A172 (cell line): ENCODE data around the gene GAL3ST3. TPM values are rescaled to one million over a fixed set of nuclear protein-coding genes. Genes with fewer than 3 reads are reported as not detected.
"Not testable (repeated sequence)": the region's sequence is repeated elsewhere in the genome, so short reads cannot be mapped to it uniquely, and the experiment has no call there.

Experiments
- DNase-seq: peaks from one replicate; pipeline ENCODE4 v3.0.0-alpha.2; 2015; ENCODE audit warnings: low spot score
- total RNA-seq: library from RNA; depleted of rRNA; stranded (reverse); fragments of >200 nt; shearing (Covaris generic); gene quantifications from 2 replicates; pipeline ENCODE4 v1.2.3, GENCODE V29; 2014; rRNA removed

Gene GAL3ST3, protein sequence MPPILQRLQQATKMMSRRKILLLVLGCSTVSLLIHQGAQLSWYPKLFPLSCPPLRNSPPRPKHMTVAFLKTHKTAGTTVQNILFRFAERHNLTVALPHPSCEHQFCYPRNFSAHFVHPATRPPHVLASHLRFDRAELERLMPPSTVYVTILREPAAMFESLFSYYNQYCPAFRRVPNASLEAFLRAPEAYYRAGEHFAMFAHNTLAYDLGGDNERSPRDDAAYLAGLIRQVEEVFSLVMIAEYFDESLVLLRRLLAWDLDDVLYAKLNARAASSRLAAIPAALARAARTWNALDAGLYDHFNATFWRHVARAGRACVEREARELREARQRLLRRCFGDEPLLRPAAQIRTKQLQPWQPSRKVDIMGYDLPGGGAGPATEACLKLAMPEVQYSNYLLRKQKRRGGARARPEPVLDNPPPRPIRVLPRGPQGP
- not detected in 2 replicates for total RNA-seq

DNA sequence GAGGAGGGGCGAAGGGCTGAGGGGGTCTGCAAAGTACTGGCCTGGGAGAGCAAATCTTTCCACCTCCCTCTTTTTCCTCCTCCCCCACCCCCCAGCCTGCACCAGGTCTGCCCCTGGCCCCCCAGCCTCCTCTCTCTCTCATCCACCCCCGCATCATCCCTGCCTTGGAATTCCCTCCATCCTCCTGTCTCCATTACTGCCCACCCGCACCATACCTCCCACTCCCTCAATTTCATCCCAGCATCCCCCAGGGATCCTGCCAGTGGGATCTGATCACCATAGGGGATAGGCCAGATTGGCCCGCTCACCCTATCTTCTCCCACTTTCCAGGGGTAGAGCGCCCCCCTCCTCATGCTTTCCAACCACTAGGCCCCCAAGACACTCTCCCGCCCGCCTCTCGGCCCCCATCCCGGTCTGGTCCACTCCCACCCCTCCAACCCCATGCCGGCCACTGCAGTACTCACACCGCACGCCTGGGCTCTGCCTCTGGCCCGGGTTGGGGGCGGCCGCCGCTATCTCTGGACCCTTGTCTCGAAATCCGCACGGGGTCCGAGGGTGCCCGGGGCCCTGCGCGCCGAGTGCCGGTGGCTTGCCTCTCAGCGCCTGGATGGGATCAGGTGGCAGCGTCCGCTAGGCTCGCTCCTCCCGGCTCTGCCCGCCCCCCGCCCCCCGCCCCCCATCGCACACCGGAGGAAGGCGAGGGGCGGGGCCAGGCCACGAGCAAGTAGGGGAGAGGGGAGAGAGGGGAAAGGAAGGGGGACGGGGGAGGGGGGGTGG, at the start of gene GAL3ST3:
Gene GAL3ST3 (minus strand): TSS at position 615 of the 777 bp plus-strand sequence. CDS start 3,746 bp downstream, outside the sequence.
- no peak for DNase-seq

GRCh38 chr11:66092125-66092524, 43.2 kb upstream of the GAL3ST3 start:
- not testable (repeated sequence) for DNase-seq

DNA sequence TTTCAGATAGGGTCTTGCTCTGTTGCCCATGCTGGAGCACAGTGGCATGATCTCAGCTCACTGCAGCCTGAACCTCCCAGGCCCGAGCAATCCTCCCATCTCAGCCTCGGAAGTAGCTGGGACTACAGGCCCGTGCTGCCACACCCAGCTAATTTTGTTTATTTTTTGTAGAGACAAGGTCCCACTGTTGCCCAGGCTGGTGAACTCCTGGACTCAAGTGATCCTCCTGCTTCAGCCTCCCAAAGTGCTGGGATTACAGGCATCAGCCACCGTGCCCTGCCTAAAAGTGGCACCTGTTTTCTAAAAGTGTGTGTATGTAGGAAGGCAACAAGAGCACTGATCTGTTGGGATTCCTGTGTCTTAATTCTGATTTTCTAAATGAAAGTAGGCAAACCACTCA, 41.3 kb upstream of the GAL3ST3 start:
- DNase-seq, result no peak

DNA sequence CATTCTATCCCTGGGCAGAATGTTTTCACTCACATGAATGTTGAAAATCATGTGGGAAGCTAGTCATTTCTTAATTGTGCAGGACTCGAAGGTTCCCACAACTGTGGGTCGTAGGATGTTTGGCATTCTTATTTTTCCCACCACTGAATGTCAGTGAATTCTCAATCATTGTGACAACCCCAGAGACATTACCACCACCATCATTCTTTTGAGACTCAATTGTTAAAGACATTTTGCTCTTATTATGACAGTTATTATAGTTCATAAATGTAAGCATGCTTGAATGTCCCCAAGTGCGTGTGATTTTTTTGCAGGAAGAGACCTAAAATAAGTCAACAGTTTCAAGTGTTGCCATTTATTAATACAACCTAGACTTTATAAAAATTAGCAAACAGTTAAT, 40.1 kb upstream of the GAL3ST3 start:
- DNase-seq, result no peak

DNA sequence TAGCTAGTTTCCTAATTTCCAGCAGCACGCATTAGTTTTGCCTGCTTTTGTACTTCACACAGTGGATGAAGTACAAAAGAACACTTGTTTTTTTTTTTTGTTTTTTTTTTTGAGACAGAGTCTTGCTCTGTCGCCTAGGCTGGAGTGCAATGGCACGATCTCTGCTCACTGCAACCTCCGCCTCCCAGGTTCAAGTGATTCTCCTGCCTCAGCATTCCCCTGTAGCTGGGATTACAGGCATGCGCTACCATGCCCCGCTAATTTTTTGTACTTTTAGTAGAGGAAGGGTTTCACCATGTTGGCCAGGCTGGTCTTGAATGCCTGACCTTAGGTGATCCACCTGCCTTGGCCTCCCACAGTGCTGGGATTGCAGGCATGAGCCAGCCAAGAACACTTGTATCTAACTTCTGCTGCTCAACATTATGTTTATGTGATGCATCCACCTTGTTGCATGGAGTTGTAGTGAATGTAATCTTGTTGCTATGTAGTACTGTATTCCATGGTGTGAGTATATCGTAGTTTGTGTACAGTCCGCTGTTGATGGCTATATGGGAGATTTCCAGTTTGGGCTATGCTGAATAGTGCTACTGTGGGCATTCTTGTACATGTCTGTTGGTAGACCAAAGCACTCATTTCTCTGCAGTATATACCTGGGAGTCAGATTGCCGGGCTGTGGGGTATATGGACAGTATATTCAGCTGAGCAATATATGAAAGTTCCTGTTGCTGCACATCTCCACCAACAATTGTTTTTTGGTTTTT, 38.4 kb upstream of the GAL3ST3 start:
- DNase-seq, result no peak

DNA sequence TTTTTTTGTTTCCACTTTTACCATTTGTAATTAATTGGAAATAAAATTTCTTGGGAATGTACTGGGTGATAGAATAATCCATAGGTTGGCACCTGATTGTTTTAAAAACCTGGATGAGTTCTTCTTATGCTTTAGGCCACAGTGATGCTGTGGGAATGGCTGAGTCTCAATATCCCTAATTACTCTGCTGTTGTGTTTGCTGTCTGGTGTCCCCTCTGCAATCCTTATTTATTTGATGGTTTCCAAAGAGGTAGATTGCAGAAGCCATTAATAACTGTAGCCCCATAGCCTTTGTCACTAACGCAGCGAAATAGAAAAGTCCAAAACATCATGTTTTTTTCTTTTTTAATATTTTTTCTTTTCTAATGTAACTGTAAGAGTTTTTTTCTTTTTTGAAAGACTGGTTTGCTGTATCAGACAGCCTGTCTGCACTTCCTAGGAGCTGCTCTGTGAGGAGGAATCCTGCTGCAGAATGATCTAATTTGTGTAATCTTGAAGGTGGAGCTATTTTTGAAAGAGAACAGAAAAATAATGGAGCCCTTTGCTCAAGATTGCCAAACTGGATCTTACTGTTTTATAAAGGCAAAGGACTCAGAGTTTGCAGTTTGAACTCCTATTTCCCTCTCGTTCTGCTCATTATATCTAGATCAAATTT, 36.0 kb upstream of the GAL3ST3 start:
- no peak for DNase-seq

DNA sequence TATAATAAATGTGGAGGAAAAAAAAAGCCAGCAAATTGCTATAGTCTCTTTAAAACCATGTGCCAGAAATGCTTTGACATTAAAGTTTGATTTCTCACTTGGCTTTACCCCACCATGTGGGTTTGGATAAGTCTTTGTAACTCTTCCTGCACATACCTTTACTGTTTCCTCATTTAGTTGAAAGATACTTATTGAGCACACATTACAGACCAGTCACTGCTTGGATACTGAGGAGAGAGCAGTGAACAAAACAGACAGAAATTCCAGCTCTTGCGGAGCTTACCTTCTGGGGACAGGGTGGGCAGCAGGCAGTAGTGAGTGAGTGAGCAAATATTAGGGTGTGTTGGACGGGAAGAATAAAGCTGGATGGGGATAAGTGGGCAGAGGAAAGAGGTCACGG, 34.8 kb upstream of the GAL3ST3 start:
- no peak for DNase-seq

DNA sequence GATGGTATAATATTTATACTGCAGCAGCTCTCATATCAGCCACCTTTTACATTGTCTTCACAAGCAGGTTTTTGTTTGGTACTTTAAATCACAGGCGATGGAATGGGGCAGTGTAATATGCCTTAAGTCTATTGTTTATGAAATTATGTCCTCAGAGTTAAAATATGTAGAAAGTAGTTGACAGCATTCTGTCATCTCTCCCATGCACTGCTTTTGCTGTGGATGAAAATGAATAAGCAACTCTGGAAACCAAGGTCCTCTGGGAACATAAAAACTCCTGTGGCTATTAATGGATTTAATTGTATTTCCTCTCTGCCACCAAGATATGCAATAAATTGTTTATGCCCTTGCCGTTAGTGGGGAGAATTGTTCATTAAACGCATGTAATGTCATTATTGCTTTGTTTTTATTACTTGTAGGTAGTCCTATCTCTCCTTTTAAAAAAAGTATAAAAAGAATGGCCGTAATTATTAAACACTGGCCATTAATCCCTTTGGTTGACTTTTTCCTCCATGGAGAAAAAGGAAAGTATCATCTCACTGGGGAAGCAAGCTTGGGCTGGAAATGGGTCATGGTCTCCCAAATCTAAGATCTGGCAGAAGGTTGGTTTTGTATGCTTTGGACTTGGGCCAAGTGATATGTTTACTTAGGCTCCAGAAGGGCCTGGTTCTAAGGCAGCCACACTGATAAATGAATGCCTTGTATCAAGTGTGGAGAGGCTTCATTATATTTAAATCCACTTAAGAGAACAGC, 34.2 kb upstream of the GAL3ST3 start:
- no peak for DNase-seq

DNA sequence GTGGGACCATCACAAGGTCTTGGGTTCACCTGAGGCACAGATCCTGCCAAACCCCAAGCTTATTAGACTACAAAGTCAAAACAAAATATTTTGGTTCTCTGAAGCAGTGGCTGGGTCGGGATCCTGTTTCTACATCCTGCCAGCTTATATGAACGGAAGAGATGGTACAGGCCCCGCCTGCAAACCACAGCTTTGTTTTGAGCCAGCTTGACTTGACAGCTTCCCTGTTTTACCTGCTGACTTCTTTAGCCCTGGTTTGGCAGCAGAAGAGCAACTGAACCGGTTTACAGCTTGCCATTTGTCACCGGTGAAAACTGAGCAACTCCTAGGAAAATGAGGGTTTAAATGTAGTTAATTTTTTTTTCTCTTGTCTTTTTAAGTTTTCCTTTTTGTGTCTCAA, 32.5 kb upstream of the GAL3ST3 start:
- peak; percentile 53 for DNase-seq

GRCh38 chr11:66080055-66080817, 31.3 kb upstream of the GAL3ST3 start:
- DNase-seq, result peak; percentile 80

DNA sequence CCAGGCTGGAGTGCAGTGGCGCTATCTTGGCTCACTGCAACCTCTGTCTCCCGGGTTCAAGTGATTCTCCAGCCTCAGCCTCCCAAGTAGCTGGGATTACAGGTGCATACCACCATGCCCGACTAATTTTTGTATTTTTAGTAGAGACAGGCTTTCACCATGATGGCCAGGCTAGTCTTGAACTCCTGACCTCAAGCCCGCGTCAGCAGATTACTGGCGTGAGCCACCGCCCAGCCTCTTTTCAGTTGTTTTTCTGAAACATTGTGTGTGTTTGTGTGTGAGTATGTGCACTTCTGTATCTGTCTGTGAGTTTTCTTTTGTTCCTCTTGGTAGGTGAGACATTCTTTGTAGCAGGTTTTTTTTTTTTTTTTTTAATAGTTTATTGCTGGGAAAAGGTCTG, 30.0 kb upstream of the GAL3ST3 start:
- not testable (repeated sequence) for DNase-seq

DNA sequence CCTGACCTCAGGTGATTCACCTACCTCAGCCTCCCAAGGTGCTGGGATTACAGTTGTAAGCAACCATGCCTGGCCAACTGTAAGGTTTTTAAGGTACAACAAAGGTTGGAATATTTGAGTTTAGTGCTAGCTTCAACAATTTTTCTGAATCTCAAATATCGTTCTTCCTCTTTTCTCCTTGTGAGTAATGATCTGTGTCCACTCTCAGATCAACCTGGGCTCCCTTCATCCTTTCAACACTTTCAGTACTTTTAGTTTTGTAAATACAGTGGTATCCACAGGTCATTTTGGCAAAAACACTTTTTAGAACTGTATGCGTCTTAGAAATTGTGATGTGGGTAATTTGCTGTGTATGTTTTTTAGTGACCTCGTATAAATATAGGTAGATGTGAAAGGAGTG, 29.0 kb upstream of the GAL3ST3 start:
- no peak for DNase-seq

DNA sequence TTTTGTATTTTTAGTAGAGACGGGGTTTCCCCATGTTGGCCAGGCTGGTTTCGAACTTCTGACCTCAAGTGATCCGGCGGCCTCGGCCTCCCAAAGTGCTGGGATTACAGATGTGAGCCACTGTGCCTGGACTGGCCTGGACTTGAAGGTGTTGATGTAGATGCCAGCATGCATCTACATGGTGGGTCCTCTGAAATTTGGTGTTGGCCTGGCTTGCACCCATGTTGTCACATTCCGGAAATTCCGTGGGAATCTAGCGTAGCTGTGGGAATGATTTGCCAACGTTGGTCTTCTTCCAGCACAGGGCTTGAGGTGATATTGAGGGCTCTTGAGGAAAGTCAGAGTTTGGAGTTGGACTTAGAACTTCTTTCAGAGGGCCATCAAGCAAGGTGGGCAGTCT, 27.6 kb upstream of the GAL3ST3 start:
- no peak for DNase-seq

- DNase-seq, result no peak
These were observed 26.3 kb upstream of the GAL3ST3 start for GRCh38 chr11:66075273-66075672.

GRCh38 chr11:66073669-66074068, 24.7 kb upstream of the GAL3ST3 start:
- no peak for DNase-seq

GRCh38 chr11:66072518-66072917, 23.6 kb upstream of the GAL3ST3 start:
- no peak for DNase-seq

DNA sequence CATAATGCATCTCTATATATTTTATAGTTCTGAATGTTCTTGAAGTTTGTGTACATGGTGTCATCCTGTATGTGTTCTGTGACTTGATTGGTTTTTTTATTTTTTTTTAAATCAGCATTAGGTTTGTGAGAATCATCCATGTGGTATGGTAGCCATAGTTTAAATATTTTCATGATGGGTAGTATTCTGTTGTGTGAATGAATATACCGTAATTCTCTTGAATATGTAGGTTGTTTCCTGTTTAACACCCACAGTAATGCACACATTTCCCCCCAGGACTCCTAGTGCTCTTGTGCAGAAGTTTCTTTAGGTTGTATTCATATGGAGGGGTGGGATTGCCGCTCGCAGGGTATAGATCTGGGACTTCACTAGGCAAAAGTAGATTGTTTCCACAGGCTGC, 23.1 kb upstream of the GAL3ST3 start:
- DNase-seq, result no peak

DNA sequence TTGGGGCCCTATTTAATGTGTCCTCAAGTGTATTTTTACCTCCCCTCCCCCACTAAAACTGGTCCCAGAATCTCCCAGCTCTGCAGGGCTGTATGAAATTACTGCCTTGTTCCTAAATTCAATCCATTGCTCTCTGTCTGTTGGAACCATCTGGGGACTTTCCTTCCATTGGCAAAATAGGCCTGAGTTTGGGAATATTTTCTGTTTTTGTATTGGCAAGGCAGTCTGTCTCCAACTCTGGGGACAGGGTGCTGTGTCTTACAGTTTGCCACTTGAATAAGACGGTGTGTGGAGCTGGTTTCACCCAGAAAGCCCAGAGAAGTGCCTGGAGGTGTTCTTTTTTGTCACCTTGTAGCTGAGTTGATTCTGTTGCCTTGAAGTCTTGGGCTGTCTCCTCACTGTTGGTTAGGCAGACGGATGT, 22.4 kb upstream of the GAL3ST3 start:
- DNase-seq, result no peak

GRCh38 chr11:66070604-66071380, 21.8 kb upstream of the GAL3ST3 start:
- DNase-seq, result no peak
